HCT116 (cell line): ENCODE data around the gene PRRX1. TPM values are rescaled to one million over a fixed set of nuclear protein-coding genes. Genes with fewer than 3 reads are reported as not detected.

ENCODE experiments used
- ATAC-seq: fragments of 200-7000 bp; cut with Tn5 transposase; 2 replicates; pipeline ENCODE4 v1.9.1; 2020; ENCODE audit warnings: mild to moderate bottlenecking, moderate library complexity
- BruUV-seq: library from RNA; stranded (reverse); fragments of 400-500 nt; replicated peaks from 2 replicates; lab custom pipeline; 2021; lab: Mats Ljungman, UMichigan
- CTCF ChIA-PET: fragments of 300-600 bp; sonication (Branson Sonifier 250); formaldehyde crosslinking; loops from one replicate; lab custom pipeline; 2021; ENCODE audit warnings: antibody characterized with exemption; lab: Charles Lee
- POLR2A ChIA-PET: fragments of 300-600, 350-600 bp; sonication (Branson Sonifier 250); formaldehyde crosslinking; loops from one replicate; lab custom pipeline; 2021; ENCODE audit warnings: antibody characterized with exemption; lab: Charles Lee
- RAD21 ChIA-PET, 2 experiments: fragments of 300-600 bp; sonication (Branson Sonifier 250); formaldehyde crosslinking; loops; one replicate each; lab custom pipeline; 2023; ENCODE audit warnings: low total read pairs in 2 of 2; ENCODE audit not compliant: uncharacterized antibody in 2 of 2, unreplicated experiment in 2 of 2, low non-redundant PET in 1 of 2; lab: Charles Lee
- DNase-seq: peaks from one replicate; pipeline ENCODE4 v3.0.0-alpha.2; 2010; ENCODE audit warnings: low read depth, low spot score
- H2AFZ ChIP-seq: fragments of 200-600 bp; shearing (Covaris generic), sonication (generic); 2 replicates; pipeline ENCODE4 v1.6.1; 2017; ENCODE audit warnings: low read depth, mixed run types, mixed read lengths, antibody characterized with exemption, low read length; ENCODE audit not compliant: poor library complexity, severe bottlenecking
- H3K27ac ChIP-seq: 2 replicates; pipeline ENCODE4 v1.5.1; 2012; ENCODE audit warnings: low read depth, low read length
- H3K27me3 ChIP-seq: fragments of 200-600 bp; sonication (generic); 2 replicates; pipeline ENCODE4 v1.6.1; 2016; ENCODE audit warnings: mixed run types, low read length, mixed read lengths; ENCODE audit not compliant: insufficient read depth
- H3K36me3 ChIP-seq, 2 experiments: fragments of 200-500 bp in 1 of 2; fragments of 200-600 bp in 1 of 2; sonication (Bioruptor generic) in 1 of 2; sonication (generic) in 1 of 2; 2 replicates each; pipeline versions ENCODE4 v1.5.1 to v1.6.1; 2014 to 2016; ENCODE audit warnings: low read length in 2 of 2, inconsistent platforms in 1 of 2, mixed read lengths in 1 of 2, mixed run types in 1 of 2; ENCODE audit not compliant: insufficient read depth in 2 of 2, control insufficient read depth in 1 of 2
- H3K4me1 ChIP-seq, 2 experiments: fragments of 200-600 bp in 1 of 2; sonication (generic) in 1 of 2; 2 replicates each; pipeline versions ENCODE4 v1.5.1 to v1.6.1; 2012 to 2017; ENCODE audit warnings: low read length in 2 of 2, inconsistent platforms in 1 of 2, mild to moderate bottlenecking in 1 of 2, mixed read lengths in 1 of 2, mixed run types in 1 of 2, moderate library complexity in 1 of 2; ENCODE audit not compliant: insufficient read depth in 2 of 2, control insufficient read depth in 1 of 2
- H3K4me2 ChIP-seq: fragments of 200-600 bp; sonication (generic); 2 replicates; pipeline ENCODE4 v1.6.1; 2017; ENCODE audit warnings: mixed run types, low read length, mixed read lengths
- H3K4me3 ChIP-seq, 2 experiments: fragments of 200-600 bp in 1 of 2; sonication (generic) in 1 of 2; replicated peaks in 1 of 2; 2 replicates each; pipeline ENCODE4 v1.5.1; 2011 to 2016; ENCODE audit warnings: low read length in 2 of 2, control low read depth in 1 of 2, low read depth in 1 of 2, mild to moderate bottlenecking in 1 of 2, mixed read lengths in 1 of 2, mixed run types in 1 of 2
- H3K79me2 ChIP-seq: fragments of 200-600 bp; sonication (generic); 2 replicates; pipeline ENCODE4 v1.6.1; 2017; ENCODE audit warnings: mild to moderate bottlenecking, mixed run types, low read length, moderate library complexity, mixed read lengths; ENCODE audit not compliant: insufficient read depth
- H3K9ac ChIP-seq: fragments of 200-600 bp; sonication (generic); 2 replicates; pipeline ENCODE4 v1.6.1; 2016; ENCODE audit warnings: low read length, mixed read lengths
- H3K9me2 ChIP-seq: fragments of 200-600 bp; sonication (generic), shearing (Covaris generic); 2 replicates; pipeline ENCODE4 v1.6.1; 2017; ENCODE audit warnings: mixed run types, mild to moderate bottlenecking, moderate library complexity; ENCODE audit not compliant: insufficient read depth
- H3K9me3 ChIP-seq, 2 experiments: fragments of 200-500 bp in 1 of 2; fragments of 200-600 bp in 1 of 2; sonication (Bioruptor generic) in 1 of 2; sonication (generic) in 1 of 2; 2 replicates each; pipeline ENCODE4 v1.6.1; 2014 to 2017; ENCODE audit warnings: low read length in 2 of 2, mixed read lengths in 2 of 2, inconsistent platforms in 1 of 2, low read depth in 1 of 2, mild to moderate bottlenecking in 1 of 2, mixed run types in 1 of 2, moderate library complexity in 1 of 2; ENCODE audit not compliant: control insufficient read depth in 1 of 2, insufficient read depth in 1 of 2
- H4K20me1 ChIP-seq: fragments of 200-600 bp; sonication (generic), shearing (Covaris generic); 2 replicates; pipeline ENCODE4 v1.6.1; 2017; ENCODE audit warnings: mixed run types, mild to moderate bottlenecking, moderate library complexity; ENCODE audit not compliant: insufficient read depth
- CBX3 ChIP-seq: IDR thresholded peaks from 2 replicates; pipeline ENCODE4 v1.6.1; 2012; ENCODE audit warnings: low read depth
- EGR1 ChIP-seq: IDR thresholded peaks from 2 replicates; pipeline ENCODE4 v1.6.1; 2012; ENCODE audit warnings: low read depth
- ELF1 ChIP-seq: IDR thresholded peaks from 2 replicates; pipeline ENCODE4 v1.6.1; 2012; ENCODE audit warnings: low read depth, borderline replicate concordance
- FOSL1 ChIP-seq: IDR thresholded peaks from 2 replicates; pipeline ENCODE4 v1.6.1; 2012; ENCODE audit warnings: low read depth
- JUND ChIP-seq: IDR thresholded peaks from 2 replicates; pipeline ENCODE4 v1.6.1; 2012
- POLR2A ChIP-seq: IDR thresholded peaks from 2 replicates; pipeline ENCODE4 v1.7.0; 2011; ENCODE audit warnings: borderline replicate concordance; ENCODE audit not compliant: insufficient read depth, insufficient read length; ENCODE audit errors: extremely low read depth
- POLR2AphosphoS5 ChIP-seq: IDR thresholded peaks from 2 replicates; pipeline ENCODE4 v1.6.1; 2011; ENCODE audit warnings: mild to moderate bottlenecking, low read depth, low read length, moderate library complexity
- SIN3A ChIP-seq: IDR thresholded peaks from 2 replicates; pipeline ENCODE4 v1.6.1; 2012; ENCODE audit warnings: low read depth
- SP1 ChIP-seq: IDR thresholded peaks from 2 replicates; pipeline ENCODE4 v1.6.1; 2012; ENCODE audit warnings: low read depth
- SRF ChIP-seq: IDR thresholded peaks from 2 replicates; pipeline ENCODE4 v1.6.1; 2012; ENCODE audit warnings: low read depth
- TCF7L2 ChIP-seq: IDR thresholded peaks from 2 replicates; pipeline ENCODE4 v1.7.0; 2011; ENCODE audit warnings: borderline replicate concordance, inconsistent platforms; ENCODE audit not compliant: insufficient read depth, insufficient read length; ENCODE audit errors: extremely low read depth
- YY1 ChIP-seq: IDR thresholded peaks from 2 replicates; pipeline ENCODE4 v1.6.1; 2011; ENCODE audit warnings: low read length, low read depth, moderate library complexity, mild to moderate bottlenecking; ENCODE audit not compliant: insufficient replicate concordance; ENCODE audit errors: extremely low read depth
- ZFX ChIP-seq: fragments of 450-650 bp; IDR thresholded peaks from 2 replicates; pipeline ENCODE4 v1.6.1; 2017
- ZNF274 ChIP-seq: fragments of 200-500 bp; sonication (Bioruptor generic); IDR thresholded peaks from 2 replicates; pipeline ENCODE4 v1.6.1; 2014; ENCODE audit warnings: mild to moderate bottlenecking, low read depth, low read length, inconsistent platforms
- intact Hi-C: fragments of 100-400 bp; cut with micrococcal nuclease; formaldehyde crosslinking; loops from 2 replicates; pipeline ENCODE4 v1.10.0; 2022
- total RNA-seq: library from RNA; stranded (reverse); gene quantifications from one replicate; pipeline ENCODE4 v1.2.1, GENCODE V29; 2021; ENCODE audit not compliant: unreplicated experiment
- TF ChIP-seq, protein P1 (sequence below): IDR thresholded peaks from 2 replicates; pipeline ENCODE4 v1.6.1; 2012
- TF ChIP-seq, protein P2 (sequence below): IDR thresholded peaks from 2 replicates; pipeline ENCODE4 v1.6.1; 2011; ENCODE audit warnings: mild to moderate bottlenecking, low read length, moderate library complexity; ENCODE audit not compliant: insufficient replicate concordance; ENCODE audit errors: extremely low read depth

PRRX1 gene
- total RNA-seq, 1 experiment from 2014 or later, result 0.37 TPM

DNA sequence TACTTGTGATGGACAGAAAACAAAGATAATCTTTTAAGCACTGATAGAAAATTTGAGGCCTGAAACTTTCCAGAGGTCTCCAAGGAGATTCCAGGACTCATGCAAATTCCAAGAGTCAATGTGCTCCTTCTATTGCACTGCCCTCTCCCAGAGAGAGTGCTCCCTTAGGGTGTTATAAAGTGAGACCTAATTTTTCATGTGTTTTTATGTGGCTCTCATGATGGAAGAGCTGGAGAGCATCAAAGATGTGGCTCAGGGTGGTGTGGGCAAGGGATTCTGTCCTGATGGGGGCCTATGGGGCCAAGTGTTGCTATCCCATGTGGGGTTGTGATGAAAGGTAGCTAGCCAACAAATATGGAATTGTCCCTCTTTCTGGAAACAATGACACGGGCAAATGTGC is 101.3 kb downstream of the PRRX1 start:
- Histone ChIP-seq H4K20me1 (no peaks in the 10 kb centered on the region), H3K36me3 (no peaks in the 10 kb centered on the region), H3K4me2 (no peak overlapping the region), H3K4me1 (no peaks in the 10 kb centered on the region), H3K9ac (no peak overlapping the region), H3K9me3 (no peaks in the 10 kb centered on the region), H3K27ac (no peak overlapping the region), H3K9me2 (no peaks in the 10 kb centered on the region), H3K79me2 (no peaks in the 10 kb centered on the region), H3K27me3 (no peaks in the 10 kb centered on the region), H3K4me3 (no peak overlapping the region), H2AFZ (no peak overlapping the region)
- ChIA-PET RAD21 (interaction anchor here in 1 of 2 experiments (1.1 kb wide), 1 partner anchor 75 kb away, joined by 4 read pairs; no protein-coding TSS in a partner anchor), CTCF (interaction anchor here (1.1 to 2.0 kb wide), 2 partner anchors 76 to 461 kb away, joined by 3 to 13 read pairs; no protein-coding TSS in a partner anchor), POLR2A (no interaction called here)
- DNase-seq (no peak), ATAC-seq (no peak)
- BruUV-seq, result no TSS peak
- intact Hi-C loops, result loop anchor here (2.0 kb wide), 3 partner anchors 76 to 836 kb away; no protein-coding TSS in a partner anchor
- TF ChIP-seq CBX3 (no peak), TCF7L2 (no peak), SIN3A (no peak), JUND (no peak), YY1 (no peak)

DNA sequence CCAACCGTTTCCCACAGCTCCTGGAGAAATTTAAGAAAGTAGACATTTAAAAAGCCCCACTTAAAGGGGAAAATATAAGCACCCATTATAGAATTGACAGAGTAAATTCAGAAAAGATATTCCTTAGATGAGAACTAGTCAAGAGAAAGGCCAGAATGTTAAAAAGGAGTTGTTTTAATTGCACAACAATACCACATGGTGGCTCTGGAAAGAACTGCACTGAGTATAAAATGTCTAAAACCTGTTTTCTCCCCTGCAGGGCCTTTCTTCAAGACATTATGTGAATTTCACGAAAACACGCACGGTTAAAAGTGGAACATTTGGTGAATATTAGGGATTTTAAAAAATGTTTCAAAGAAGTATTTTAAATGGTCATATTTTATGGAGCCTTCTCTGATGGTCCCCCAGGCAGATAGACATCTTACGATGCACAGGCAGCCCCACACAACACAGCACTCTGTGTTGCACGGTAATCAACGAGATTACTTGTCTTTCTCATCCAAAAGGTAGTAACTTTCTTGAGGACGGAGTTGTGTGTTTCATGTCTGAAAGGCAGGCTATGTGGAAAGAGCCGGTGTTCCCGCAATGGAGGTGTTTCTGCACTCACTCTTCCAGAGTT is 101.9 kb downstream of the PRRX1 start:
- Histone ChIP-seq H3K9me2 (no peaks in the 10 kb centered on the region), H3K9ac (no peak overlapping the region), H3K4me2 (no peak overlapping the region), H3K27ac (no peak overlapping the region), H2AFZ (no peak overlapping the region), H3K36me3 (no peaks in the 10 kb centered on the region), H4K20me1 (no peaks in the 10 kb centered on the region), H3K4me1 (no peaks in the 10 kb centered on the region), H3K4me3 (no peak overlapping the region), H3K27me3 (no peaks in the 10 kb centered on the region), H3K9me3 (no peaks in the 10 kb centered on the region), H3K79me2 (no peaks in the 10 kb centered on the region)
- ChIA-PET RAD21 (interaction anchor here in 1 of 2 experiments (1.1 kb wide), 1 partner anchor 75 kb away, joined by 4 read pairs; no protein-coding TSS in a partner anchor), POLR2A (no interaction called here), CTCF (interaction anchor here (2.0 kb wide), 1 partner anchor 77 kb away, joined by 13 read pairs; no protein-coding TSS in a partner anchor)
- intact Hi-C loops, result loop anchor here (2.0 kb wide), 3 partner anchors 77 to 837 kb away; no protein-coding TSS in a partner anchor
- DNase-seq (peak; percentile 21), ATAC-seq (peak; percentile 73)
- no TSS peak for BruUV-seq
- TF ChIP-seq POLR2AphosphoS5 (no peak), SRF (no peak), EGR1 (no peak), ELF1 (no peak), FOSL1 (no peak), ZFX (no peak), ZNF274 (no peak), POLR2A (no peak), SP1 (no peak), TCF7L2 (no peak), CBX3 (no peak)
- TF ChIP-seq, protein P1, sequence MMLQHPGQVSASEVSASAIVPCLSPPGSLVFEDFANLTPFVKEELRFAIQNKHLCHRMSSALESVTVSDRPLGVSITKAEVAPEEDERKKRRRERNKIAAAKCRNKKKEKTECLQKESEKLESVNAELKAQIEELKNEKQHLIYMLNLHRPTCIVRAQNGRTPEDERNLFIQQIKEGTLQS, result no peak
- TF ChIP-seq, protein P2, sequence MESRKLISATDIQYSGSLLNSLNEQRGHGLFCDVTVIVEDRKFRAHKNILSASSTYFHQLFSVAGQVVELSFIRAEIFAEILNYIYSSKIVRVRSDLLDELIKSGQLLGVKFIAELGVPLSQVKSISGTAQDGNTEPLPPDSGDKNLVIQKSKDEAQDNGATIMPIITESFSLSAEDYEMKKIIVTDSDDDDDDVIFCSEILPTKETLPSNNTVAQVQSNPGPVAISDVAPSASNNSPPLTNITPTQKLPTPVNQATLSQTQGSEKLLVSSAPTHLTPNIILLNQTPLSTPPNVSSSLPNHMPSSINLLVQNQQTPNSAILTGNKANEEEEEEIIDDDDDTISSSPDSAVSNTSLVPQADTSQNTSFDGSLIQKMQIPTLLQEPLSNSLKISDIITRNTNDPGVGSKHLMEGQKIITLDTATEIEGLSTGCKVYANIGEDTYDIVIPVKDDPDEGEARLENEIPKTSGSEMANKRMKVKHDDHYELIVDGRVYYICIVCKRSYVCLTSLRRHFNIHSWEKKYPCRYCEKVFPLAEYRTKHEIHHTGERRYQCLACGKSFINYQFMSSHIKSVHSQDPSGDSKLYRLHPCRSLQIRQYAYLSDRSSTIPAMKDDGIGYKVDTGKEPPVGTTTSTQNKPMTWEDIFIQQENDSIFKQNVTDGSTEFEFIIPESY, result no peak
